Upper lobe of left lung (tissue), 4 donors: ENCODE results near the gene FRMPD1.

Experiments
- CTCF ChIP-seq, 6 experiments: fragments of 450-650 bp in 4 of 6; fragments of 200-600 bp in 2 of 6; sonication (generic) in 2 of 6; IDR thresholded peaks; one replicate each; pipeline ENCODE4 v1.5.1; 2016 to 2019; ENCODE audit warnings: antibody characterized with exemption in 6 of 6
- EP300 ChIP-seq, 4 donors: sonication (generic); formaldehyde crosslinking; IDR thresholded peaks; one replicate each; pipeline ENCODE4 v1.5.1; 2017; ENCODE audit warnings: antibody characterized with exemption in 4 of 4, control low read depth in 2 of 4
- POLR2A ChIP-seq, 4 donors: fragments of 450-650 bp; IDR thresholded peaks; one replicate each; pipeline ENCODE4 v1.5.1; 2016 to 2017; ENCODE audit warnings: antibody characterized with exemption in 4 of 4, mild to moderate bottlenecking in 2 of 4
- POLR2AphosphoS5 ChIP-seq, 2 donors: sonication (generic); formaldehyde crosslinking; IDR thresholded peaks; one replicate each; pipeline ENCODE4 v1.5.1; 2017; ENCODE audit warnings: antibody characterized with exemption in 2 of 2

DNA sequence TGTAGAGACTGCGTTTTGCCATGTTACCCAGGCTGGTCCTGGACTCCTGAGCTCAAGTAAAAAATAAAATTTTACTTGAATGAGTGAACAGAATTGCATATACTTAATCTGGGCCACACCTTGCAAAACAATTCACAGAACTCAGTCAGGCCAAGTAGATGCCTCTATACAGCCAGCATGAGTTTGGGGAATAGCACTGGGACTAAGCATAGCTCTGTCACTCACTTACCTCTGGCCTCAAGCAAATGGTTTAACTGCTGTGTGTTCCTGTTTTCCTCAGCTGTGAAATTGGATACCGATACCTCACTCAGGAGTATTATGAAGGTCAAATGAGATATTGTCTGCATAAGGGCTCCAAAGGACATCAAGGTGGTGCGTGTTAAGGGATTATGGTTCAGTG lies 10.9 kb upstream of the FRMPD1 start:
- TF ChIP-seq CTCF (IDR thresholded peaks at IDR 0.05) (no peak), POLR2AphosphoS5 (IDR thresholded peaks at IDR 0.05) (no peak), EP300 (IDR thresholded peaks at IDR 0.05) (no peak), POLR2A (IDR thresholded peaks at IDR 0.05) (no peak)
